ENCODE measurements around the gene KIAA0513. TPM values are rescaled to one million over a fixed set of nuclear protein-coding genes. Genes with fewer than 3 reads are reported as not detected.
A peak's percentile ranks its signal among the peaks of the same experiment; 100 is the strongest.

The KIAA0513 gene
- total and polyA plus RNA-seq, 10 of the 15 experiments (the other 5 are each of a cell fraction or from before 2014, with no cell fraction given): 0.14 to 5.8 (median 2.0) TPM

DNA sequence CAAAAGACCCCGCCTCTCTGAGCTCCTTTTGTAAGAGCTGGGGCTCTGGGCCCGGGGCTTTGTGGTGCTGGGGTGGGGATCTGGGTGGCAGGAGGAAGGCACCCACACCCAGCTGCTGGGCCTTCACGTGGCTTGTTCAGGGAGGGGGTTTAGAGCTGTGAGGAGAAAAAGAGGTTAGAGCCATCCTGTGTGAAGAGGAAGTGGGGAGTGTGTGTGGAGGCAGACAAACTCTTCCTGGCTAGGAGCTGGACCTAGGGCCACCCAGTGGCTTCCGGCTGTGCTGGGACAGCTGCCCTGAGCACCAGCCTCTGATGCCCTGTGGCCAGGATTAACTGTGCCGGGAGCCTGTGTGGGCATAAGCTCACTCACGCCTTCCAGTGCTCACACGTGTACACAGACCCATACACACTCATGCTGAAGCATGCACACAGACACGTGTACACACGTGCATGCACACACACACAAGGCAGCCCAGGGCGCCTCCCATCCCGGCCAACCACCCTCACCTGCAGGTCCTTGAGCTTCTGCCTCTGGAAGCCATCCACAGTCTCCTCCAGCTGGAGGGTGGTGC, 77.3 kb downstream of the KIAA0513 start:
- RAD21 ChIA-PET (ENCODE audit: unreplicated experiment): interaction anchor here (1.2 kb wide), 1 partner anchor 10 kb away, joined by 6 read pairs; no protein-coding TSS in a partner anchor
- SMC1A ChIA-PET (ENCODE audit: uncharacterized antibody, unreplicated experiment): interaction anchor here (0.6 to 2.6 kb wide), 3 partner anchors 10 to 182 kb away, joined by 3 to 10 read pairs (median 3); no protein-coding TSS in a partner anchor
- DNase-seq (ENCODE audit: low read depth, low spot score) (peak; percentile 21), FAIRE-seq (peak; percentile 73), ATAC-seq (peak; percentile 79)
- intact Hi-C loops (cut with micrococcal nuclease; ENCODE audit: unreplicated experiment) (no loop called here), in situ Hi-C loops (cut with MboI) (no loop called here)
- H3K79me2 ChIP-seq (ENCODE audit: control insufficient read depth, insufficient read depth, low read length): no peaks in the 10 kb centered on the region
- POLR2A ChIA-PET: no interaction called here
- H3K4me3 ChIP-seq: no peak overlapping the region
- H2AFZ ChIP-seq (ENCODE audit: control insufficient read depth, low read depth, low read length): peak overlapping the region; percentile 65
- H3K36me3 ChIP-seq (ENCODE audit: control insufficient read depth in 2 of 2, insufficient read depth in 2 of 2, low read length in 1 of 2): no peaks in the 10 kb centered on the region
- H3K4me2 ChIP-seq (ENCODE audit: control insufficient read depth, insufficient read depth): no peak overlapping the region
- peaks cover 34% of the 10 kb centered on the region for H3K4me1 ChIP-seq (ENCODE audit: control insufficient read depth, insufficient read depth, low read length)
- H3K9me3 ChIP-seq (replicated peaks; ENCODE audit: control insufficient read depth, insufficient read depth, low read length): no peaks in the 10 kb centered on the region
- no peak overlapping the region for H3K27ac ChIP-seq (ENCODE audit: control insufficient read depth, insufficient read depth)
- no peaks in the 10 kb centered on the region for H3K27me3 ChIP-seq (replicated peaks in 1 of 2; ENCODE audit: control insufficient read depth in 2 of 2, insufficient read depth in 2 of 2, low read length in 1 of 2)
- no peaks in the 10 kb centered on the region for H4K20me1 ChIP-seq (ENCODE audit: control insufficient read depth, insufficient read depth)
- no TSS peak for BruUV-seq (replicated peaks)
- H3K9ac ChIP-seq (ENCODE audit: control insufficient read depth, insufficient read depth, low read length): no peak overlapping the region
- WGBS (ENCODE audit: insufficient coverage, insufficient replicate concordance, low lambda C conversion rate, missing lambda C conversion rate): 8% methylated on average over 11 of the region's 11 CpGs
- CTCF ChIA-PET: interaction anchor here (1.0 to 3.1 kb wide), 4 partner anchors 8 to 20 kb away, joined by 3 to 17 read pairs (median 5); partner anchors contain the start of gene CIBAR2
- no peak for TF ChIP-seq STAT1 (conservative IDR thresholded peaks at IDR 0.05)
- TF ChIP-seq, protein P1, sequence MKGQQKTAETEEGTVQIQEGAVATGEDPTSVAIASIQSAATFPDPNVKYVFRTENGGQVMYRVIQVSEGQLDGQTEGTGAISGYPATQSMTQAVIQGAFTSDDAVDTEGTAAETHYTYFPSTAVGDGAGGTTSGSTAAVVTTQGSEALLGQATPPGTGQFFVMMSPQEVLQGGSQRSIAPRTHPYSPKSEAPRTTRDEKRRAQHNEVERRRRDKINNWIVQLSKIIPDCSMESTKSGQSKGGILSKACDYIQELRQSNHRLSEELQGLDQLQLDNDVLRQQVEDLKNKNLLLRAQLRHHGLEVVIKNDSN (IDR thresholded peaks at IDR 0.05; ENCODE audit: borderline replicate concordance, extremely low read length, insufficient read depth, low read depth, low read length): peak; percentile 24
- no peak for TF ChIP-seq NFYA (IDR thresholded peaks at IDR 0.05; ENCODE audit: borderline replicate concordance, low read depth, low read length)
- no peak for TF ChIP-seq ATF7 (IDR thresholded peaks at IDR 0.05; ENCODE audit: low read depth)
- TF ChIP-seq CBX3 (IDR thresholded peaks at IDR 0.05; ENCODE audit: borderline replicate concordance, low read depth): no peak
- no peak for TF ChIP-seq RBBP5 (conservative IDR thresholded peaks at IDR 0.05)
- TF ChIP-seq HCFC1 (IDR thresholded peaks at IDR 0.05; ENCODE audit: low read length): no peak
- TF ChIP-seq SPI1 (IDR thresholded peaks at IDR 0.05; ENCODE audit: borderline replicate concordance, insufficient read depth, low read depth, low read length): peak; percentile 87
- no peak for TF ChIP-seq NFXL1 (IDR thresholded peaks at IDR 0.05; ENCODE audit: borderline replicate concordance)
- TF ChIP-seq YBX1 (IDR thresholded peaks at IDR 0.05): no peak
- no peak for TF ChIP-seq BRCA1 (IDR thresholded peaks at IDR 0.05; ENCODE audit: low read depth, low read length)
- no peak for TF ChIP-seq ASH2L (IDR thresholded peaks at IDR 0.05; ENCODE audit: borderline replicate concordance, low read depth)
- TF ChIP-seq EP300 (IDR thresholded peaks at IDR 0.05; ENCODE audit: borderline replicate concordance in 1 of 2, control insufficient read depth in 1 of 2, low read depth in 2 of 2, low read length in 2 of 2): no peak
- no peak for TF ChIP-seq KAT2A (conservative IDR thresholded peaks at IDR 0.05; ENCODE audit: control insufficient read depth, low read depth, low read length)
- TF ChIP-seq SIX5 (IDR thresholded peaks at IDR 0.05; ENCODE audit: low read depth, low read length, severe bottlenecking): no peak
- TF ChIP-seq, protein P2, sequence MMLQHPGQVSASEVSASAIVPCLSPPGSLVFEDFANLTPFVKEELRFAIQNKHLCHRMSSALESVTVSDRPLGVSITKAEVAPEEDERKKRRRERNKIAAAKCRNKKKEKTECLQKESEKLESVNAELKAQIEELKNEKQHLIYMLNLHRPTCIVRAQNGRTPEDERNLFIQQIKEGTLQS (IDR thresholded peaks at IDR 0.05; ENCODE audit: borderline replicate concordance, extremely low read depth, low read depth, low read length): no peak
- no peak for TF ChIP-seq NFIC (IDR thresholded peaks at IDR 0.05; ENCODE audit: low read depth, low read length)
- no peak for TF ChIP-seq TCF12 (IDR thresholded peaks at IDR 0.05; ENCODE audit: low read depth, low read length)
- peak in 1 of 2 experiments; percentile 17; a peak in 1 of 4 replicates for TF ChIP-seq IKZF2 (IDR thresholded peaks at IDR 0.05)
- no peak for TF ChIP-seq SMARCA5 (IDR thresholded peaks at IDR 0.05)
- no peak for TF ChIP-seq YY1 (IDR thresholded peaks at IDR 0.05; ENCODE audit: low read depth, low read length)

All from GM12878 (cell line).